Measurements from ENCODE around the gene CCNB1IP1. TPM values are rescaled to one million over a fixed set of nuclear protein-coding genes. Genes with fewer than 3 reads are reported as not detected.

Gene CCNB1IP1
- total RNA-seq, 3 donors from 2014 or later = 65.8 to 78.3 (median 65.9) TPM

DNA sequence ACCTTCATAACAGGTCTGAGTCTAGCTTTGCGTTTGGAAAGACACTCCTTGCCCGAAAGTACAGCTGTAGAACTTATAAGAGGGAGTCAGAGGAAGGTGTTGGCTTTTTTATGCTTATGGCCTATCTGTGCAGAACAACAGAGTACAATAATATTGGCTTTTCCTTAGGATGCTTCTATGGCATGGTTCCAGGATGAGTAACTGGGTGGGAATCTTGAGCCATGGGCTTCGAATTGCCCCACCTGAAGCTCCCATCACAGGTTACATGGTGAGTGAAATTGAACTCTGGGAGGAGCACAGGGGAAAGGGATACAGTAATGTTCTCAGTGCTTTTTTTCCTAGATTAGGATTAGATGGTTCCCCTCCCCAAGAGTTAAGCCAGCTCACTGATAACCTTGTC is 23.3 kb upstream of the CCNB1IP1 start:
- TF ChIP-seq POLR2A (IDR thresholded peaks at IDR 0.05) (no peak), POLR2AphosphoS5 (IDR thresholded peaks at IDR 0.05) (no peak)
- TF ChIP-seq, protein P1, sequence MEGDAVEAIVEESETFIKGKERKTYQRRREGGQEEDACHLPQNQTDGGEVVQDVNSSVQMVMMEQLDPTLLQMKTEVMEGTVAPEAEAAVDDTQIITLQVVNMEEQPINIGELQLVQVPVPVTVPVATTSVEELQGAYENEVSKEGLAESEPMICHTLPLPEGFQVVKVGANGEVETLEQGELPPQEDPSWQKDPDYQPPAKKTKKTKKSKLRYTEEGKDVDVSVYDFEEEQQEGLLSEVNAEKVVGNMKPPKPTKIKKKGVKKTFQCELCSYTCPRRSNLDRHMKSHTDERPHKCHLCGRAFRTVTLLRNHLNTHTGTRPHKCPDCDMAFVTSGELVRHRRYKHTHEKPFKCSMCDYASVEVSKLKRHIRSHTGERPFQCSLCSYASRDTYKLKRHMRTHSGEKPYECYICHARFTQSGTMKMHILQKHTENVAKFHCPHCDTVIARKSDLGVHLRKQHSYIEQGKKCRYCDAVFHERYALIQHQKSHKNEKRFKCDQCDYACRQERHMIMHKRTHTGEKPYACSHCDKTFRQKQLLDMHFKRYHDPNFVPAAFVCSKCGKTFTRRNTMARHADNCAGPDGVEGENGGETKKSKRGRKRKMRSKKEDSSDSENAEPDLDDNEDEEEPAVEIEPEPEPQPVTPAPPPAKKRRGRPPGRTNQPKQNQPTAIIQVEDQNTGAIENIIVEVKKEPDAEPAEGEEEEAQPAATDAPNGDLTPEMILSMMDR (IDR thresholded peaks at IDR 0.05) = no peak
- H3K27ac ChIP-seq = no peak overlapping the region
- H3K4me3 ChIP-seq = no peak overlapping the region
- H3K36me3 ChIP-seq = peaks cover 3% of the 10 kb centered on the region
- H3K27me3 ChIP-seq = no peaks in the 10 kb centered on the region
- DNase-seq (ENCODE audit: low spot score in 2 of 2) = no peak
- intact Hi-C loops (cut with DNase I; ENCODE audit: low total_unique reads) = no loop called here
- no peaks in the 10 kb centered on the region for H3K4me1 ChIP-seq
- H3K9me3 ChIP-seq = no peaks in the 10 kb centered on the region

DNA sequence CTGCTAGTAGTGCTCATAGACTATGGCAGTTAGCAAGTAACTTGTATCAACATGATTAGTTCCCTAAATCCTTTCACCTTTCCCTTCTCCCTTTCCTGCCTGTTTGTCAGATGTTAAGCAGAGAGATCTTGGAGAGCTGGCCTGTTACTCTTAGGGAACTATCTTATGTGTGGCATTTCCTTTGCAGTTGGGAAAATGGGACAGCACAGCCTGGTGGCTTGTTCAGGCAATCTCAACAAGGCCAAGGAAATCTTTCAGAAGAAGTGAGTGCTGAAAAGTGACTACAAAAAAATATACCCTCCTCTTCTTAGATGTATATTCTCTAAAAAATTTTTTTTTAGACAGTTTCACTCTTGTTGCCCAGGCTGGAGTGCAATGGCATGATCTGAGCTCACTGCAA is 17.8 kb upstream of the CCNB1IP1 start:
- Histone ChIP-seq H3K4me3 (no peak overlapping the region), H3K9me3 (no peaks in the 10 kb centered on the region), H3K27me3 (no peaks in the 10 kb centered on the region), H3K4me1 (no peaks in the 10 kb centered on the region), H3K27ac (no peak overlapping the region), H3K36me3 (no peaks in the 10 kb centered on the region)
- intact Hi-C loops (cut with DNase I; ENCODE audit: low total_unique reads) = no loop called here
- DNase-seq (ENCODE audit: low spot score in 2 of 2) = no peak
- TF ChIP-seq POLR2AphosphoS5 (IDR thresholded peaks at IDR 0.05) = no peak
- TF ChIP-seq POLR2A (IDR thresholded peaks at IDR 0.05) = no peak
- TF ChIP-seq, protein P1 (IDR thresholded peaks at IDR 0.05) = no peak

DNA sequence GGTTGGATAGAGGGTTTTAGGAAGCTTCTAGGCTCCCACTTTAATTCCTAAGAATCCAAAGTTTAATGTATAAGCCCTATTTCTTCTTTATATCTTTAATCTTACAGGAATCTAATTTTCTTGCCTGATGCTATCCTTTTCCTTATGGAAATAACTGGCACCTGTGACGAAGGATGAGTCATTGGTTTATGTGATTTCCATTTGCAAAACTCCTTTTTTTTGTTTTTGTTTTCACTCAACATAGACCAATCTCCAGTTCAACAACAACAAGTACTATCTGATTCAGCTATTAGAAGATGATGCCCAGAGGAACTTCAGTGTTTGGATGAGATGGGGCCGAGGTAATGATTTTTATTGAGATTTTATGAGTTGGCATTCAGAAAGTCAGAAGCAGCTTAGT is 17.2 kb upstream of the CCNB1IP1 start:
- DNase-seq (ENCODE audit: low spot score in 2 of 2) = no peak
- no peak for TF ChIP-seq POLR2A (IDR thresholded peaks at IDR 0.05)
- TF ChIP-seq, protein P1 (IDR thresholded peaks at IDR 0.05) = no peak
- TF ChIP-seq POLR2AphosphoS5 (IDR thresholded peaks at IDR 0.05) = no peak
- Histone ChIP-seq H3K27ac (no peak overlapping the region), H3K4me3 (no peak overlapping the region), H3K4me1 (no peaks in the 10 kb centered on the region), H3K27me3 (no peaks in the 10 kb centered on the region), H3K36me3 (no peaks in the 10 kb centered on the region), H3K9me3 (no peaks in the 10 kb centered on the region)
- intact Hi-C loops (cut with DNase I; ENCODE audit: low total_unique reads) = no loop called here

DNA sequence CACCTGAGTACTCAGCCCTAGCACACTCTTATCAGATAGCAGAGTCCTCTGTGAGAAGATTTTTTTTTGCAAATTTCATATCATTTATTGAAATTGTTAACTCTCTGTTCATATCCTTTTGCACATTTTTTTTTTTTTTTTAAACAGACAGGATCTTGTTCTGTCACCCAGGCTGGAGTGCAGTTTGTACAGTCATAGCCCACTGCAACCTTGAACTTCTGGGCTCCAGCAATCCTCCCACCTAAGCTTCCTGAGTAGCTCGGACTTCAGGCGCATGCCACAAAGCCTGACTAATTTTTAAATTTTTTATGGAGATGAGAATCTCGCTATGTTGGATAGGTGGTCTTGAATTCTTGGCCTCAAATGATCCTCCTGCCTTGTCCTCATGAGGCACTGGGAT is 14.7 kb upstream of the CCNB1IP1 start:
- DNase-seq (ENCODE audit: low spot score in 2 of 2) = no peak
- TF ChIP-seq POLR2A (IDR thresholded peaks at IDR 0.05) = no peak
- TF ChIP-seq, protein P1 (IDR thresholded peaks at IDR 0.05) = no peak
- no peak for TF ChIP-seq POLR2AphosphoS5 (IDR thresholded peaks at IDR 0.05)
- intact Hi-C loops (cut with DNase I; ENCODE audit: low total_unique reads) = no loop called here
- no peaks in the 10 kb centered on the region for H3K4me1 ChIP-seq
- H3K27me3 ChIP-seq = no peaks in the 10 kb centered on the region
- no peak overlapping the region for H3K27ac ChIP-seq
- no peaks in the 10 kb centered on the region for H3K9me3 ChIP-seq
- H3K4me3 ChIP-seq = no peak overlapping the region
- H3K36me3 ChIP-seq = no peaks in the 10 kb centered on the region

DNA sequence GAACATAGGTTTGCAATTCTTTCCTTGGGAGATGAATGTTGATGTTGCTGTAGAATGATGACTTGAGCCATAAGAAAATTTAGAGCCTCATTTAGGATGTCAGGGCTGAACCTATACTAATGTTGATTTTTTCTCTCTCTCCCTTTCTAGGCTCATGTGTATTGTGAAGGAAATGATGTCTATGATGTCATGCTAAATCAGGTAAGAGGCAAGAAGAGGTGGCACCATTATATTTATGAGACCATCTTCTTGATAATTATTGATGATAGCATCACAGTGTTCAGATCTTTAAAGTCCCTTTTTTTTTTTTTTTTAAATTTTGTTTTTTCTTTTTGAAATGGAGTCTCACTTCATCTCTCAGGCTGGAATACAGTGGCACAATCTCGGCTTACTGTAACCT is 13.6 kb upstream of the CCNB1IP1 start:
- DNase-seq (ENCODE audit: low spot score in 2 of 2) = no peak
- Histone ChIP-seq H3K4me1 (no peaks in the 10 kb centered on the region), H3K36me3 (no peaks in the 10 kb centered on the region), H3K9me3 (no peaks in the 10 kb centered on the region), H3K4me3 (no peak overlapping the region), H3K27me3 (no peaks in the 10 kb centered on the region), H3K27ac (no peak overlapping the region)
- intact Hi-C loops (cut with DNase I; ENCODE audit: low total_unique reads) = no loop called here
- TF ChIP-seq POLR2A (IDR thresholded peaks at IDR 0.05) (no peak), POLR2AphosphoS5 (IDR thresholded peaks at IDR 0.05) (no peak)
- TF ChIP-seq, protein P1 (IDR thresholded peaks at IDR 0.05) = no peak

Measured in breast epithelium (tissue), 4 donors.